Measurements from ENCODE around the gene GRPEL2.

GRPEL2 gene

DNA sequence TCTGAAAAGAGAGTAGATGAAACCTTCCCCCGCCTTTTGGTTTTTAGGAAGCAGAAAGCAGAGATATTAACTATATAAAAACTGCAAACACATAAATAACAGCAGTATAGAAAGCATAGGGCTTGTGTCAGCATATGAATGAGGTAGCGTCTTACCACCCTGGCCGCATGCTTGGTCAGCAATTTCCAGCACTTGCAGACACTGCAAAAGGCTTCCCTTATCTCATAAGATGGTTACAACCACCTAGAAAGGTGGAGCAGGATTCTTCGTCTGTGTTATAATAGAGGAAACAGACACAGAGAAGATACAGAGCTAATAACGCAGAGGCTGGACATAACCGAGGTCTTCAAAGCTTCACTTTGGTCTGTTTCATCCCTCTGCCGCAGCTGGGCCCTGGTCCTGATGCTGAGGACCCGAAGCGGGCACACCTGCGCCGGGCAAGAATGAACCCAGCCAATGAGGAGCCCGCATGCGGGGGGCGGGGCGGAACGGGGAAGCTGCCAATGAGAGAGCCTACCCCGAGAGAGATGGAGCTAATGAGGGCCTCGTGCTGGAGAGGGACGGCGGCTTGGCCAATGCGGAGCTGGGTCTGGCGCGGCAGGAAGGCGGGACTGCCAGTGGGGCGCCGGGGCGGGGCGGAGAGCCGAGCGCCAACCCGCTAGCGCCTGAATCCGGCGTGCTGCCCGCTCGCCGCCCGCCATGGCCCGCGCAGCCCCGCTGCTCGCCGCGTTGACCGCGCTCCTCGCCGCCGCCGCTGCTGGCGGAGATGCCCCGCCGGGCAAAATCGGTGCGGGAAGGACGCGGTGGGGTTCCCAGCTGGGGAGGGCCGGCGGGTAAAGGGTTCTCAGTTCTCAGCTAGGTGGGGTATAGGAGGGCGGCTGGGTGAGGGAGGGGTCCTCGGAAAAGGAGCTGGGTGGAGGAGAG lies 12.3 kb downstream of the GRPEL2 start, which contains the start of gene PCYOX1L:
Gene PCYOX1L, plus strand, starts transcription at position 677 of the 924 bp plus-strand sequence. Its CDS starts 23 bp downstream, at position 700.
- DNase-seq (ENCODE audit: low read depth in 3 of 3), result peak; percentile 96 to 98 (median 98)

DNA sequence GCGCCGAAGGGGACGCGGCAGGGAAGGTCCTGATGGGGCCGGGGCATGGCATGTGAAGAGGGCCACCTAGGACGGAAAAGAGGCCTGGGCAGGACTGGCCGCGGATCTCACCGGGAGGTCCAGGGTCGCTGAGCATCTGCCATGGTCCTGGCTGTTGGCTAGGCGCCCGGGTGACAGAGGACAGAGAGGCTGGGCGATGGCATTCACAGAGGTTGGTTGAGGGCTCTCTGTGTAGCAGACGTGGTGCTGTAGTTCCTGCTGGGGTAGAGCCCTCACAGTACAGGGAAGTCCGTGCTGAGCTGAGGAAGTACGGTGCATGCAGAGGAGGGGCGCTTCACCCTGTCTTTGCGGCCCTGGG lies 13.0 kb downstream of the GRPEL2 start:
- DNase-seq (ENCODE audit: low read depth in 3 of 3), result peak in 1 of 3 experiments; percentile 19

DNA sequence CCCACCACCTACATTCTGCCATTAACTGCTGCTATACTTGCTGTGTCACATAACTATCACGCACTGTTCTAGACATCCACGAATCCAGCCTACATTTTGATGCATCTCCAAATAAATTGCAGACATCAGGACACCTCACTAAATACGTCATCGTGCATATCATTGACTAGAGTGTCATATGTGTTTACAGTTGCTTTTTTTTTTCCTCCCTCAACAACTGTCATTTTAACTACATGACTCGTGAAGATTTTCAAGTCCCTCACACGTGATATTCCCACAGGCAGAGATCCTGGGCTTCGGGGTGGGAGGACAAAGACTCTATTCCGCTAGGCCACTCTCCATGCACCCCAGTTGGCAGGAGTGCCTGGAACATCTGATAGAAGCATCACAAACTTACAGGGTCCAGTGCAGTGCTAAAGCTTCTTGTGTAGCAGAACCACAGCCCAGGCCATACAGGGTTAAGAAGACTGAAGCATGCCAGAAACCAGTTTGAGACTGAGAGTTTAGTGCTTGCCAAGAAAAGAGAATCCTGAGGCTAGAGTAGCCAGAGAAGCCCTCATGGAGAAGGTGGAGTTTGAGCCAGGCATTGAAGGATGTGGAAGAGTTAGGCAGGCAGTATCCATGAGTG lies 13.7 kb downstream of the GRPEL2 start:
- no peak for DNase-seq (ENCODE audit: low read depth in 3 of 3)

DNA sequence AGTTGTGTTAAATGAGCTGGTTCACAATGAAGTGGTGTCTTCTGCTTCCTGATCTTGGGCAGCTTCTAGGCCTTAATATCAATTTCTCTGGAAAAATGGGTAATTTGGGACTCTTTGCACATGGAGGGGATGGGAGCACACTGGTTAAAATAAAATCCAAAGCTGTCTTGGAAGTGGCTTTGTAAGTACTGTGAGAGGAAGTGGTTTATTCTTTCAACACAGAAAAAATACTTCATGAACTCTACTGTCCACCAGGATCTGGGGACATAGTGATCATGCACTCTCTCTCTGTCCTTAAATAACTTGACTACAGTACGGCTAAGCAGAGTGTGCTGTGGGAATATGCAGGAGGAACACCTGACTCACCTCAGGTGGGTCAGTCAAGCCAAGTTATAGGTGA lies 15.0 kb downstream of the GRPEL2 start:
- DNase-seq (ENCODE audit: low read depth in 3 of 3), result no peak

DNA sequence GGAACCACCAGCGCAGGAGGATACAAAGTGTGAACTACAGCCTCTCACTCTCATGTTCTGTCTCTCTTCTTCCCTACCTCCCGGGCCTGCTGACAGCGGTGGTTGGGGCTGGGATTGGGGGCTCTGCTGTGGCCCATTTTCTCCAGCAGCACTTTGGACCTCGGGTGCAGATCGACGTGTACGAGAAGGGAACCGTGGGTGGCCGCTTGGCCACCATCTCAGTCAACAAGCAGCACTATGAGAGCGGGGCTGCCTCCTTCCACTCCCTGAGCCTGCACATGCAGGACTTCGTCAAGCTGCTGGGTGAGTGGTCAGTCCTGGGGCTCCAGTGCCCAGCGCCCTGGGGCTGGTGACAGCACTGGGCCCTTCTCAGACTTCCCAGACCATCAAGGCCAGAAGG lies 17.2 kb downstream of the GRPEL2 start:
- no peak for DNase-seq (ENCODE audit: low read depth in 3 of 3)

DNA sequence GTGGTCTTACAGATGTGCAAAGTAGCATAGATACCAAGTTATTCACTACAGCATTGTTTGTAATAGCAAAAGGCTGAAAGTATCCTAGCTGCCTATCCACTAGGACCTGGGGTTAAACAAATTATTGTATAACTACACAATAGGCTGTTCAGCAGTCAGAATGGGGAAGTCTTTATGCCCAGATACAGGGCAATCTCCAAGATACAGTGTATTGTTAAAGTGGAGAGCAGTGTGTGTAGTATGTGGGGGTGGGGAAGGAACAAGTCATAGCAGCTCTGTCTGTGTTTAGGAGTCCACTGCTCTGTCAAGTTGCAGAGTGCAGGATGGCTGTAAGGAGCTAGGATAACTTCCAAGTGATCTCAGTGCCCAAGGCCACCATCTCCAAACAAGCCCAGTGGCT lies 18.1 kb downstream of the GRPEL2 start:
- DNase-seq (ENCODE audit: low read depth in 3 of 3), result no peak

DNA sequence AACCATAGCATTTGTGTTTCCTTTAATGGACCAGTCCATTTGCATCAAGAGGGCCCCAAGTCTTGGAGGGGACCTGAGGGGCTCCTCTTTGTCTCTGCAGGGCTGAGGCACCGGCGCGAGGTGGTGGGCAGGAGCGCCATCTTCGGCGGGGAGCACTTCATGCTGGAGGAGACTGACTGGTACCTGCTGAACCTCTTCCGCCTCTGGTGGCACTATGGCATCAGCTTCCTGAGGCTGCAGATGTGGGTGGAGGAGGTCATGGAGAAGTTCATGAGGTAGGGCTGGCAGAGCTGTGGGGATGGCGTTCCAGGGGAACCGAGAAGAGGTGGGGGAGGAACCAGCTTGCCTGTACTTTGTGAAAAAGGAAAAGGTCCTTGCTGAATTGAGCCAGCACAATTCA lies 18.6 kb downstream of the GRPEL2 start:
- no peak for DNase-seq (ENCODE audit: low read depth in 3 of 3)

DNA sequence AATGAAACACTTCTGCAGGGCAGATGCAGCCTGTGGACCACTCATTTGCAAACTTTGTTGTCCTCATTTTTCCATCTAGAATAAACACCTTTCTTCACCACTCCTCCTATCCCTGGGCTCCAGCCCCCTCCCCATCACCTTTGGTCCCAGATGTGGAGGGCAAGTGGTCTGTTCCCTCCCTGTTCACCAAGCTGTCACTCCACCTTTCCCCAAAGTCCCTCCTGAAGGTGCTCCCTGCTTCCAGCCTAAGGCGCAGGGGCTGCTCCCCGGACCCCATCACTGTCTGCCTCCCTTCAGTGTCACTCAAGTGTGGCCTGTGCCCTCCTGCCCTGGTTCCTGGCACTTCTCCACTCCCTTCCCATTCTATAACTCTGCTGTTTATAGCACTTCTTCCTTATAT lies 19.4 kb downstream of the GRPEL2 start:
- DNase-seq (ENCODE audit: low read depth in 3 of 3), result no peak

DNA sequence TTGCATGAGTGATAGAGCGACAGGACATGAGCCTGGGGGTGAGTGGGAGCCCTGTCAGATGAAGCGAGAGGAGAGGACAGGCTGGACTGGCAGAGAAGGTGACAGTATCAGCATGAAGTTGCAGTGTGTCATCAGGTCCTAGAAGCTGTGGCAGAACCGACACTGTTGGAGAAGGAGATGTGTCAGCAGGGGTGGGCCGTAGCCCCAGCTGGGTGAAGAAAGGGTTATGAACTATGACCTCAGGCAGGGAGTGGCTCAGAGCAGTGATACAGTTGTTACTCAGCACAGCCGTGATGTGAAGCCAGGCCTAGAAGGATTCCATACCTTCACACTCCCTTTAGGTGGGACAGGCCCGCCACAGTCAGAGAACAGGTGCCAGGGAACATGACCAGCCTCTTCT lies 20.1 kb downstream of the GRPEL2 start:
- no peak for DNase-seq (ENCODE audit: low read depth in 3 of 3)

DNA sequence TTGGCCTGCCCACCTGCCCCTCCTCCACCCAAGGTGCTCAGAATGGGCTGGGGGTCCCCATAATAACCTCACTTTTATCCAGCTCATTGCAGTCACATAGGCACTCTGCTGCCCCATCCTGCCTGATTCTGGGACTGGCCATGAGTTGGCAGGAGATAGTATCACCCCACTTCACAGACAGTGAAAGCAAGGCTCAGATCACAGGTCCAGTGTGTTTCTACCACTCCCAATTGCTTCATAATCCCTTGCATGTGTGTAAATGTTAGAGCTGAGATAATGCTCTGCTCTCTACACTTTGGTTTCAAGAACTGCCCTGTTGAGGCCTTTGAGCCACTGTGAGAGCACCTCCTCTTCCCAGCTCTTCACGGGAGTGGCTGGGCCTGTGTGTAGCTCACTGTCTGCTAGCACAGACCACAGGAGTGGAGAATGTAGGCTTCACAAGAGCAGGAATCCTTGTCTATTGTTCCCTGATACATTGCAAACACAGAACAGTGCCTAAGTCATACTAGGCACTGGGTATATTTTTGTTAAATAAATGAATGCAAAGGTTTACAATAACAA lies 20.9 kb downstream of the GRPEL2 start:
- DNase-seq (ENCODE audit: low read depth in 3 of 3), result no peak

DNA sequence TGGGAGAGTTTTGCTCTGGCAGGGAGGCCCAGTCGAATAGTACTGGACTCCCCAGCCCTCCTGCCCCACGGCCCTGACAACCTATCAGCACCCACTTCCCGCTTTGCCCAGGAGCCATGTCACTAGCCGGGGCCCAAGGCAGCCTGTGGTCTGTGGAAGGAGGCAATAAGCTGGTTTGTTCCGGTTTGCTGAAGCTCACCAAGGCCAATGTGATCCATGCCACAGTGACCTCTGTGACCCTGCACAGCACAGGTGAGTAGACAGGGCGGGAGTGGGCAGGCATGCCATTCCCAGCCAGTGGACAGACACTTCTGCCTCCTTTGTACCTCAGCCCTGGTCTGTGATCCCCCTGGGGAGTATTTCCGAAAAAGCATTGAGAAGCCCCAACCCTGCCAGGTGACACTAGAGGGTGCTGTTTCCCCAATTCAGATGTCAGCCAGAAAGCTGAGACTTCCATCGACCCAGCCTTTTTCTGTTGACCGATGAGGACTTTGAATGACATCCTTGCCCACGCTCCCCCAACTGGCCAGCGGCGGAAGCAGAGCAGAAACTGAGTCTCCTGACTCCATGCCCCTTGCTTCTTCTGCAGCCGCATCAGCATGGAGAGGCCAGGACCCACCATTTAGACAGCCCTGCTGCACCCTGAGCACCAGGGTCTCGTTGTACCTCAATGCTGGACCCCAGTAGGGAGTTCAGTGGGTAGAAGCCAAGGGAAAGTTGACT lies 22.1 kb downstream of the GRPEL2 start:
- DNase-seq (ENCODE audit: low read depth in 3 of 3), result peak in 1 of 3 experiments; percentile 38

DNA sequence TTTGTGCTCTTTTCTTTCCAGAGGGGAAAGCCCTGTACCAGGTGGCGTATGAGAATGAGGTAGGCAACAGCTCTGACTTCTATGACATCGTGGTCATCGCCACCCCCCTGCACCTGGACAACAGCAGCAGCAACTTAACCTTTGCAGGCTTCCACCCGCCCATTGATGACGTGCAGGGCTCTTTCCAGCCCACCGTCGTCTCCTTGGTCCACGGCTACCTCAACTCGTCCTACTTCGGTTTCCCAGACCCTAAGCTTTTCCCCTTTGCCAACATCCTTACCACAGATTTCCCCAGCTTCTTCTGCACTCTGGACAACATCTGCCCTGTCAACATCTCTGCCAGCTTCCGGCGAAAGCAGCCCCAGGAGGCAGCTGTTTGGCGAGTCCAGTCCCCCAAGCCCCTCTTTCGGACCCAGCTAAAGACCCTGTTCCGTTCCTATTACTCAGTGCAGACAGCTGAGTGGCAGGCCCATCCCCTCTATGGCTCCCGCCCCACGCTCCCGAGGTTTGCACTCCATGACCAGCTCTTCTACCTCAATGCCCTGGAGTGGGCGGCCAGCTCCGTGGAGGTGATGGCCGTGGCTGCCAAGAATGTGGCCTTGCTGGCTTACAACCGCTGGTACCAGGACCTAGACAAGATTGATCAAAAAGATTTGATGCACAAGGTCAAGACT lies 22.8 kb downstream of the GRPEL2 start:
- DNase-seq (ENCODE audit: low read depth in 3 of 3), result no peak

DNA sequence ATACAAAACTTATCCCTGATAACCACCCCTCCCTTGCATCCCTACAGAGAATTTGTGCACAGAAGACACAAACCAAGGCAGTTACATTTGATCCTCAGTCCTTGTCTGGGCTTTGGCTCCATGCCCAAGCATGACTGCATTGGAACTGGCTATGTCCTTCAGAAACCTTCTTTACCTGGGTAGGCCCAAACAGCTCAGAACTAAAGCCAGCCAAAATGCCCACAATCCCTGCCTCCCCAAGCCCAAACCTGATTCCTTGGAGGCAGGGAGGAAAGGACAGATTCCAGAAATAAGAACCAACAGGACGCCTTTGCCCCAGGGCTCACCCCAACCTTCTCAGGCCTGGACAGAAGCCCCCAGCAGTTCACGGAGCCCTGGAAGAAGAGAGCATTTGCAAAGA lies 25.6 kb downstream of the GRPEL2 start:
- no peak for DNase-seq (ENCODE audit: low read depth in 3 of 3)

DNA sequence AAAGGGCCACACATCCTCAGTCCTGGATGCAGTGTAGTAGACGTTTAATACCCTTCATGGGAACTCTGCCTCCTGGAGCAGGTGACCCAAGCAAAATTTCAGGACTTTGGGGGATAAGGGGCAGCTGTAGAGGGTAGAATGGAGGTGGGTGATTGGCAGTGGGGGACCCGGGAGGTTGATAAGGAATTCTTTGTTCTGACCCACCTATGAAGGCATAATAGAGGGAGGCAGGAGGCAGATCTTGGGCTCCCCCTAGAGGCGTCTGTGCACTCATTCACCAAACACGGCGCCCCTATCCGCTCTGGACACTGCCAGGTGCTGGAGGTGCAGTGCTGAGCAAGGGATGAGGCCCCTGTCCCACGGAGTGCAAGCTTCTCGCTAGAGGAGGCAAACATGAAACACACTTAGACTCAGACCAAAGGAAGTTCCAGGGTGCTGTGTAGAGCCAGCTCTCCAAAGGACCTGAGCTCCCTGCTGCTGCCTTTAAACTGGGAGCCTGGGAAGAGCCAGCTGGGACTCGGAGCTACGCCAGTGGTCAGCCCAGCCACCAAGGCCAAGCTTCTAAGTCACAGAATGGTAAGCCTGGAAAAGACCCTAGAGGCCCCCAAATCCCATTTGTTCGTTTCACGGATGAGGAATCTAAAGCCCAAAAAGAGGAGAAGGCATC lies 26.1 kb downstream of the GRPEL2 start:
- DNase-seq (ENCODE audit: low read depth in 3 of 3), result peak; percentile 28 to 58 (median 58)

DNA sequence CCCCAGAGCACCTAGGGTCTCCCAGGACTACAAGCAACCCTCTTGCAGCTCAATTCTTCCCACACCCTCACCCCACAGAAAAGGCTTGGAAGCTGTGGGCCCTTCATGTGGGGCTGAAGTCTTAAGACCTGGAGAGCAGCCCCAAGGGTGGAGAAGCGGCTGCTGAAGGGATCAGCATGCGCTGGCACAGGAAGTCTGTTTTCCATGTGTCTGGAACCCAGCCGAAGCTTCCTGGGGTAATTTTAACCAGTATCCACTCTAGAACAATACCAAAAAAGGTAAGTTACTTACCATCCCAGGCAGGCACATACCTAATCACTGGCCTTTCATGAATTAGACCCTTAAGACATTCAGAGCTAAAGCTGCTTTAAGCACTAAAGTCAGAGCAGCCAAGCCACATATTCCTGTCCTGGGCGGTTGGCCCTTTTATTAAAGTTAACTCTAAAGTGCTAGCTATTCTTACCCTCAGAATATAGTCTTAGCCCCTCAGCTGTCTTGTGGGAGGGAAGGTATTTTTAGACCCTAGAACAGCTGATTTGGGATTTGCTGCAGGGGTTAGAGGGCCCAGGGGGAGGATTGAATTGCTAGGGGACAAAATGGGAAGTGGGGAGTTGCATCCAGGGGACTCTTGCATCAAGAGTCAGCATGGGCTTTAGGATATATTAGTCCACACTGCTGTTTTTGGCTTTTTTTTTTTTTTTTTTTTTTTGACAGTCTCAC lies 26.9 kb downstream of the GRPEL2 start:
- no peak for DNase-seq (ENCODE audit: low read depth in 3 of 3)

DNA sequence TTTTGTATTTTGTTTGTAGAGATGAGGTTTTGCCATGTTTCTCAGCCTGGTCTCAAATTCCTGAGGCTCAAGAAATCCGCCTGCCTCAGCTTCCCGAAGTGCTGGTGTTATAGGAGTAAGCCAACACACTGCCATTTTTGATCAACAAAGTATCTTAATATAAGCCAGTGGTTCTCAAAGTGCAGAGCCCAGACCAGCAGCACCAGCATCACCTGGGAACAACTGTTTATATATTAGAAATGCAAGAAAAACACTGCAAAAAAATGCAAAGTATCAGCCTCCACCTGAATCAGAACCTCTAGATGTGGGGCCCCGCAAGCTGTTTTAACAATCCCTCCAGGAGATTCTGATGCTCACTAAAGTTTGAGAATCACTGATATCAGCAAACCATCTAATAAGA lies 27.6 kb downstream of the GRPEL2 start:
- no peak for DNase-seq (ENCODE audit: low read depth in 3 of 3)

DNA sequence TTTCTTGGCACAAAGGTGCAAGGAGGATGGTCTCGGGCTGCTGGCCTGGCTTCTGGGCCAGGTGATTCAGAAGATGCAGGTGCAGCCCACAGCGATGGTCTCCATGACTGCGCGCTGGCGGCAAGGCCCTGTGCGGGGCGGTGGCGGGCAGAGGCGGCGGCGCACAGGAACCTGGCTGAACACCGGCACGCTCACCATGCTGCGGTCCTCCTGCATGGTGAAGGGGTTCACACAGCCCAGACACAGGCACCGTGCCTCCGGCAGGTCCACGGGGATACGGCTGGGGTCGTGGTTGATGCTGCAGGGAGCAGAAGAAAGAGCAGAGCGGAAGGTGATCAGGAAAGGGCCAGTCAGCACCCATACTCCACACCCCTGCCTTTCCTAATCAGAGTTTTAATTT lies 29.0 kb downstream of the GRPEL2 start:
- DNase-seq (ENCODE audit: low read depth in 3 of 3), result no peak

DNA sequence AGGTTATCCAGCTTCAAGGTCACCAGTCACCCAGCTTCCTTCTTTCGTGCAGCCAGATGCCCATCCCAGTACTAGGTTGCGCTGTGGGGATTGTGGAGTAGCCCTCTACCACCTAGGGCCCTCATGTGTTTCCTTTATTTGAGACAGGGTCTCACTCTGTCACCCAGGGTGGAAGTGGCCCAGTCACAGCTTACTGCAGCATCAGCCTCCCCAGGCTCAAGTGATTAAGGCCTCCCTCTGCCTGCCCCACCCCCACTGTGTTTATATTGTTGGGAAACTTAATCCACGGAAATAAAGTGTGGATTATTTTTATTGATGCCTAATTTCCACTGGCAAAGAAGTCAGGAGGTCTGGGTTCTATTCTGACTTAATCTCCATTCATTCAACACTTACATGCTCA lies 29.5 kb downstream of the GRPEL2 start:
- no peak for DNase-seq (ENCODE audit: low read depth in 3 of 3)

DNA sequence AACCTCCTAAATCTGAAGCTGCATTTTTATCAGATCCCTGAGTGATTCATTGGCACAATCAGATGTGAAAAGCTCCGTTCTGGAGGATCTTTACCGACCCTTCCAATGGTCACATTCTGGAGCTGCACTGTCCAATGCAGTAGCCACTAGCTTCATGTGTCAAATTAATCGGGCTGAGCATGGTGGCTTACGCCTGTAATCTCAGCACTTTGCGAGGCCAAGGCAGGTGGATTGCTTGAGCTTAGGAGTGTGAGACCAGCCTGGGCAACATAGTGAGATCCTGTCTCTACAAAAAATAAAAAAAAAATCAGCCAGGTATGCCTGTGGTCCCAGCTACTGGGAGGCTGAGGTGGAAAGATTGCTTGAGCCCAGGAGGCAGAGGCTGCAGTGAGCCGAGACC lies 30.1 kb downstream of the GRPEL2 start:
- DNase-seq (ENCODE audit: low read depth in 3 of 3), result no peak

DNA sequence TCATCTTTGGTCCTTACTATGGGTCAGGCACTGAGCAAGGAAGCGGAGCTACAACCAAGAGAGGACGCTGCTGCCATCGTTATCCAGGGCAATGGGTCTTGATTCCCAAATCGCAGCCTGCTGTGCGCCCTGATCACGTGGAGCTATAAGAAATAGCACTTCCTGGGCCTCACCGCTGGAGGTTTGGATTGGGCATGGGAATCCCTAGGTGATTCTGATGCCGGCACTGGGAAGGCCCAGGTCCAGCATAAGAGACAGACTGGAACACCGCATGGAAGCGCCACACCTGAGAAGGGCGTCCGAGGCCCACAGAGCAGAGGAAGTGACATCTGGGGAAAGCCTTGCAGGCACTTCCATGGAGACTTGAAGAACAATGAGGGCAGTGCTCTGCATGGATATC lies 30.8 kb downstream of the GRPEL2 start:
- DNase-seq (ENCODE audit: low read depth in 3 of 3), result no peak
